Stimulated activated CD4-positive, alpha-beta T cell treated with anti-CD3 and anti-CD28 coated beads, Interleukin-15, amount 100 ng/mL, for 48 hours (primary cell): Measurements from ENCODE around the gene STEAP1.

Source experiments
- DNase-seq, 2 donors: peaks; one replicate each; pipeline ENCODE4 v3.0.0-alpha.2; 2020; ENCODE audit warnings: low read depth in 2 of 2

Gene STEAP1

GRCh38 chr7:90211391-90212148 is 57.3 kb downstream of the STEAP1 start, which contains the start of gene STEAP2:
Gene STEAP2, plus strand, starts transcription at chr7:90211740. Its CDS starts 13,343 bp downstream, at chr7:90225083.
- DNase-seq: peak; percentile 1 to 19

DNA sequence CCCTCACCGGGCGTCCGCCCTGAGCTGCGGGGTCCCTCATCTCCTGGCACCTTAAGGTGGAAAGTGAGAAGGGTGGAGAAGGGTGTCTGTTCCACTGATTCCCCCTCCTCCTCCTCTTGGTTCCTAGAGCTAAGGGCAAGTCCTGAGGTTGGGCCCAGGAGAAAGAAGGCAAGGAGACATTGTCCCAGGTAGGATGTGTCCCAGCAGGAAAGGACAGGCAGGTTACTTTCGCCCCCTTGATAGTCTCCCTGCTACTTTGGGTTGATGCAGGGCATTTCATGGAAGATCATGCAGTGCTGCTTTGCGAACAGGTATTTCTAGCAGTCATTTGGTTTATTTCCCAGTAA is 57.9 kb downstream of the STEAP1 start:
- DNase-seq: no peak

DNA sequence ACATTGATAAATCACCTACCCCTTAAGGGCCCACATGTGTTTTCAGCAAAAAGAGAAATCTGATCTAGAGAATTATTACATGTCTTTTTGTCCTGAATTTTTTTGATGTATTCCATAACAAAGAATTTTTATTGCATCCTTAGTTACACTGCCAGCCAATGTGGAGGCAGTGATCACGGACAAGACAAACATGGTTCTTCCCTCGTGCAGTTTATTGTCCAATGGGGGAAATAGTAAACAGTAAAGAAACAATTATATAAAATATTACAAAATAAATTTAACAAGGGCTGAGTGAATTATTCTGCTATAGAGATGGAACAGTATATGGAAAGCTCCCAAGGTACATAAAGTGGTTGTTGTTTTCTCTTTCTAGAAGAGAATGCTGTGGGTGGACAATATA is 59.3 kb downstream of the STEAP1 start:
- DNase-seq: no peak
